PFSK-1 (cell line): ENCODE results near the gene SLC26A11.

Experiments used
- FOXP2 ChIP-seq: optimal IDR thresholded peaks from 2 replicates; pipeline ENCODE3; 2011; ENCODE audit warnings: borderline replicate concordance, control low read depth, inconsistent platforms; ENCODE audit not compliant: insufficient read depth; ENCODE audit errors: extremely low read length, extremely low read depth
- POLR2AphosphoS5 ChIP-seq: IDR thresholded peaks from 2 replicates; pipeline ENCODE4 v1.6.1; 2012; ENCODE audit warnings: low read depth, mild to moderate bottlenecking, control low read depth, low read length, moderate library complexity
- REST ChIP-seq, 2 experiments: IDR thresholded peaks; 2 replicates each; pipeline versions ENCODE4 v1.6.1 to v1.8.0; 2011 to 2012; ENCODE audit warnings: low read depth in 2 of 2, low read length in 2 of 2, control low read depth in 1 of 2, inconsistent platforms in 1 of 2, mild to moderate bottlenecking in 1 of 2, moderate library complexity in 1 of 2; ENCODE audit not compliant: insufficient read depth in 1 of 2
- SIN3A ChIP-seq: IDR thresholded peaks from 2 replicates; pipeline ENCODE4 v1.6.1; 2012; ENCODE audit warnings: mild to moderate bottlenecking, low read length, moderate library complexity, borderline replicate concordance; ENCODE audit not compliant: insufficient read depth

- TF ChIP-seq FOXP2 (no peak), POLR2AphosphoS5 (no peak), REST (IDR thresholded peaks at IDR 0.05; ENCODE audit: insufficient read depth in 1 of 2, low read depth in 2 of 2, low read length in 2 of 2) (no peak), SIN3A (no peak)
Observed at GRCh38 chr17:80291260-80291659, 71.0 kb downstream of the SLC26A11 start.
